Measurements from ENCODE around the gene CDKAL1.

DNA sequence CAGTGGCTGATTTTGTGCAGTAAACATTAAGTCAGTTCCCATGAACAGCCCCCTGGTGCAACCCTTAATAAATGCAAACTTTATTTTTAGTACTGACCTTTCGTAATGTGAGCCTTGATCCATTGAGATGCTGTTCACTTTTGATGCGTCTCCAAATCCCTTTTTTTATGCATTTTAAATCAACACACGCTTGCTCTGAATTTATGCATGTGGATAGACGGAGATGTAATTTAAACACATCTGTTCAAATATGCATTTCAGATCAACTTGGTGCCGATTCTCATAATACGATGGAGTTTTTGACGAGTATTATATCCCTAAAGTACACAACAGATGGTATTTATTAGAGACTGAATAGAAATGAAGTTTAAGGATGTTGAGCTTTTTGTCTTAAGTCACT, 505.7 kb downstream of the CDKAL1 start:
- no peak for TF ChIP-seq BHLHE40 (IDR thresholded peaks at IDR 0.05; ENCODE audit: borderline replicate concordance)
- no peak for TF ChIP-seq L3MBTL2 (conservative IDR thresholded peaks at IDR 0.05)
- no peak for TF ChIP-seq FOXK2 (IDR thresholded peaks at IDR 0.05)
- TF ChIP-seq FOXA1 (IDR thresholded peaks at IDR 0.05): no peak
- no peak for TF ChIP-seq TARDBP (IDR thresholded peaks at IDR 0.05)
- TF ChIP-seq SUZ12 (IDR thresholded peaks at IDR 0.05): no peak
- no peak for TF ChIP-seq SP1 (IDR thresholded peaks at IDR 0.05)
- no peak for TF ChIP-seq FOXM1 (IDR thresholded peaks at IDR 0.05; ENCODE audit: borderline replicate concordance)
